ENCODE data around the gene RBM46.

Gene RBM46

DNA sequence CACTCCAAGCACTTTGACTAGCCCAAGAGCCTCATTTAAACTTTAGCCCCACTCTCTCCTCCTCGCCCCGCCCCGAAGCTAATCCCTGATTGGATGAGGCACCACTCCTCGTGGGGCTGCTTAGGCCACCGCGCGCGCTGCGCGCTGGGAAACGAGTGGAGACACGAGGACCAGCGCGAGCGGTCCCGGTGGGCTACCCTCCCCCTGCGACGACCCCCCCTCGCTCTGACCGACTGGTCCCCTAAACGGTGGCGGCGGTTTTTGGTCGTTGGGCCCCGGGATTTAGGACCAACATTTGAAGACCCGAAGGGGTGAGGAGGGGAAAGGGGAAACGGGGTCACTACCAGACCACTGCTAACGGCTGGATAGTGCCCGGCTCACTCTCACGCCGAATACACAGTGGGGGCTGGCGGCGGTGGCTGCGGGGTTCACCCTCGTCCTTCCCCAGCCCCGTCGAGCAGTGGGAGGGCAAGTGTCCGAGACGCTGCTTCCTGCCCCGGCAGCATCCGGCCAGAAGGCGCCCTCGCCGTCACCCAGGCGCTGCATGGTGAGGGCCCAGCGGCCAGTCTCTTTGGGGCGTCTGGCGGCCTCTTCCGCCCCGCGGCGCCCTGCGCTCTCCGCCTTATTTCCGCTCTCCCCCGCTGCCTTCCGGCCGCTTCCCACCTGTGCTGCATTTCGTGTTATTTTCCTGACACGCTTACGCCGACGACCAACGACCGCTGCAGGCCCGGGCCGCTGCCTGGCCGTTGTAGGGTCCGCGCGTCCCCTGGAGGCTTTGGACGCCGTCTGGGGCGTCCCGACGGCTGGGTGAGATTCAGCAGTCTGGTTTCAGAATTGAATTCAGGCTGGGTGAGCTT is at the start of gene RBM46:
RBM46 (plus strand) TSS at position 147 of the 857 bp plus-strand sequence. CDS start 15,481 bp downstream, outside the sequence.
- no peak for DNase-seq

GRCh38 chr4:154731756-154732155 is 49.3 kb upstream of the RBM46 start:
- no peak for DNase-seq

GRCh38 chr4:154732669-154733068 is 48.4 kb upstream of the RBM46 start:
- DNase-seq = no peak

- no peak for DNase-seq
Observed at GRCh38 chr4:154736770-154737169, 44.3 kb upstream of the RBM46 start.

- DNase-seq = no peak
Observed at GRCh38 chr4:154738426-154738825, 42.6 kb upstream of the RBM46 start.

DNA sequence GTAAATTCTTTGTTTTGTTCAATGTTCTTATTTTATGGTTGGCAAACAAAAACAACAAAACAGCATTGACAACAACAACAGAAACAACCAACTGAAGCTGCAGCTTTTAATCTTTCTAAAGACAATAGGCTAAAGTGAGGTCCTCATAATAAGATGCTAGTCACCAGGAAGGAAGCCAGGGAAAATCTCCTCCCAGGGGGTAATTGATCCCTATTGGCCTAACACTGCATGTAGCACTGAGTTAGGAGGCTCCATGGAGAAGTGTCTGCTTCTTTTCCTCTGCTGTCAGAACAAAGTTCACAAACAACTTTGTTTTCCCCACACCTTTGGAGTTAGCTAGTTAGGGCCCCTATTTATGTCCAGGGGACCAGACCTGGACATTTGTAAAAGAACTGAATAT is 42.0 kb upstream of the RBM46 start:
- DNase-seq = no peak

GRCh38 chr4:154740462-154740861 is 40.6 kb upstream of the RBM46 start:
- no peak for DNase-seq

GRCh38 chr4:154741131-154741665 is 39.9 kb upstream of the RBM46 start:
- no peak for DNase-seq

GRCh38 chr4:154741922-154742850 is 38.9 kb upstream of the RBM46 start:
- no peak for DNase-seq

DNA sequence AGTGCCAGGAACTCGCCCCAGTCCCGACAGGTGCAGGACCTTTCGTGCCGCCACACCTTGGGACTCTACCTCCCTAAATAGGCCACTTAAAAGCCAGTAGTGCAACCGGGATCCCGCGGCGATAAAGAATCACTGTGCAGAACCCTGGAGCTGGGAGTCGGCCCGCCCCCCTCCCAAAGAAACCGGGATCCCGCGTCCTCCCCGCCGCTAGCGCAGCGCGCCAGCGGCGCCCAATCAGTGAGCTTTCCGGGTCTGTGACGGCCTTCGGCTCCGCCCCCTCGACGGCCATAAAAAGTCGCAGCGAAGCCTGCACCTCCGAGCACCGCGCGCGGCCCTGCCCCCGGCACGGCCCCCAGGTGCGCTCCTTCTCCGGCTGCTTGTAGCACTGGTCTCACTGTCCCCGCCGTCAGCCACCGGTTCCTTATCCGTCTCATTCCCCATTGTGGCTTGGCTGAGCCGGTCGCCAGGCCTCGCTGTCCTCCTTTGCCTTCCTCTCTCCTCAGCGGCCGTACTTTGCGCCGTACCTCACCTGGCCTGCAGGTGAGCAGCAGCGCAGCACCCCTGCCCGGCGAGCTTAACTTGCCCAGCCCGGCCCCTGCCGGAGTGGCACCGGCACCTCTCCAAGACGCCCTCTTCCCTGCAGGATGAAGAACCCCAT is 37.3 kb upstream of the RBM46 start, which contains the start of gene LRAT:
LRAT (plus strand) TSS at position 318 of the 658 bp plus-strand sequence; CDS start at position 645, 327 bp downstream.
- DNase-seq = peak; percentile 23

DNA sequence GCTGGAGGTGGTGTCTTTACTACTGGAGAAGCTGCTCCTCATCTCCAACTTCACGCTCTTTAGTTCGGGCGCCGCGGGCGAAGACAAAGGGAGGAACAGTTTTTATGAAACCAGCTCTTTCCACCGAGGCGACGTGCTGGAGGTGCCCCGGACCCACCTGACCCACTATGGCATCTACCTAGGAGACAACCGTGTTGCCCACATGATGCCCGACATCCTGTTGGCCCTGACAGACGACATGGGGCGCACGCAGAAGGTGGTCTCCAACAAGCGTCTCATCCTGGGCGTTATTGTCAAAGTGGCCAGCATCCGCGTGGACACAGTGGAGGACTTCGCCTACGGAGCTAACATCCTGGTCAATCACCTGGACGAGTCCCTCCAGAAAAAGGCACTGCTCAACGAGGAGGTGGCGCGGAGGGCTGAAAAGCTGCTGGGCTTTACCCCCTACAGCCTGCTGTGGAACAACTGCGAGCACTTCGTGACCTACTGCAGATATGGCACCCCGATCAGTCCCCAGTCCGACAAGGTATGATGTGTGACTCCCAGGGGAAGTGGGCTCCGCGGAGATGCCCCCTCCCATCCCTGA is 36.6 kb upstream of the RBM46 start:
- no peak for DNase-seq

DNA sequence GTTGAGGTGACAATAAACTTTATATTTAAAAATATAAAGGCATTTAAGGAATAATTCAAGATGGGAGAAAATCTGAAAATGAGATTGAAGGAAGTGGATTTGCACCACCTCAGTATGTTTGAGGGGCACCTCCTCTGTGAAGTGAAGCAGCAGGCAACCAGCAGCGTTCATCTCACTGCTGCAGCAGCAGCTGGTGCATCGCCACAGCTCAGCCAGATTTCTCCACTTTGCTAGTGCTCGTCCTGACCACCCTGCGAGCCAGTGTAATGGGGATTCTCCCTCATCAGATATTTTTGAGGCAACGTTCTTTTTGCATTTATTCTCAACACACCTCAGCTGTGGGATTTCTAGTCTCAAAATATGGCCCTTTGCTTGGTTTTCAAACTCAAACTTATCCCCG is 23.4 kb upstream of the RBM46 start:
- no peak for DNase-seq

DNA sequence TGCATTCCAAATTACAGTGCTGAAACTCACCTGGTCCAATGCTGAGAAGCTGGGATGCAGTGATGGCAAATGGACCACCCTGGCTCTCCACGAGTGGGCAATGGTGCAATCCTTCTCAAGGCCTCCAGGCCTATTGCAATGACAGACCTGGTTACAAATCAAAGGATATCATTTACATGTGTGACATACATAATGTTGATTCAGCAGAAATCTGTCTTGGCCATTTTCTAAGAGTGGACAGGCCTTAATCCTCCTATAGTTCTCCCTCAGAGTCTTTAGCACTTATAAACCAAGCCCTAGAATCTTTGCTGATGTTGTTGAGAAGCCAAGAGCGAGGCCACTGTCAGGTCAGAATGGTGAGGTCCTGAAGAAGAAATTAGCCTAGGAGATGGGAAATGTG is 20.2 kb upstream of the RBM46 start:
- no peak for DNase-seq

DNA sequence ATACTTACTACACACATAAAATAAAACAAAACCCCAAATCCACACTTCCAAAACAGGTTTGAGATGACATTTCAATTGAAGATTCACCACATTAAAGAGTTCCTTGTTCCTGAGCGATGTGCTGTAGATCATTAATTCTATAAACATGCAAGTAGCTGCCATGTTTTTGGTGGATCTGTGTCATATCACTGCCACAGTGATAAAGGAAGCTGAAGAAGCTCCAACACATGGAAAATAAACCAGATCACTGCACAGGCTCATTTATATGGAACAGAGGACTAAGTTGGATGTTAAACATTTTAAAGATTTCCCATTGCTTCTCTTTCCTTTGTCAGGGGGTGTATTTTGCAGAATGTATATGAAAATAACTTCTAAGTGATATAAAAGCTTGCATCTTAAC is 2.8 kb upstream of the RBM46 start:
- DNase-seq = no peak

- no peak for DNase-seq
Observed at GRCh38 chr4:154779362-154779947, 1.6 kb upstream of the RBM46 start.

DNA sequence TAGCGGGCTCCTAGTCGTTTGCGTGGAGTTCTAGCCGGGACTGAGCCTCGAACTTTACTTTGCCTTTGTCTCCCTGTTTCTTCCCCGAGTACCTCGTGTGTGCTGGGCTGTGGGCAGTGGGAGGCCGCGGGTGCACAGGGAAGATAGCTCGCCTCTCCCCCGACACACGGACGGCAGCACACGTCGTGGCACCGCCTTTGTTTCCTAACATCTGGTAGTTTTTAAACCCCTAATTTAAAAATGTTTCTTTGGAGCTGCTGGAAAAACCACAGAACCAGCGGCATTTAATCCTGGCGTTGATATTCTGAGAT is 866 bp downstream of the RBM46 start:
- no peak for DNase-seq

- no peak for DNase-seq
Observed at GRCh38 chr4:154807042-154807630, 26.1 kb downstream of the RBM46 start.

DNA sequence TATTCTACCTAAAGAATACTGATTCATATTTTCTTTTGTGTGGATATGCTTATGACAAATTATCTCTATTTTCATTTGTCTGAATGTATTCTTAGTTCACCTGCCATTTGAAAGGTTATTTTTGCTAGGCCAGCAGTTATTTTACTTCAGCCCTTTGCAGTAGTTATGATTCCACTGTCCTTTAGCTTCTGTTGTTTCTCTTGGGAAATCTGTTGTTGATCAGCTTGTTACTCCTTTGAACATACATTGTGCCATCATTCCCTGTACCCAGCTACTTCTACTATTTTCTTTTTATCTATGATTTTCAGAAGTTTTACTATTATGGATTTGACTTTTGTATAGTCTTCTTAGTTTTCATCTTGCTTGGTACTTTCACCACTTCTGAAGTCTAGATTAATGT is 37.2 kb downstream of the RBM46 start:
- no peak for DNase-seq

DNA sequence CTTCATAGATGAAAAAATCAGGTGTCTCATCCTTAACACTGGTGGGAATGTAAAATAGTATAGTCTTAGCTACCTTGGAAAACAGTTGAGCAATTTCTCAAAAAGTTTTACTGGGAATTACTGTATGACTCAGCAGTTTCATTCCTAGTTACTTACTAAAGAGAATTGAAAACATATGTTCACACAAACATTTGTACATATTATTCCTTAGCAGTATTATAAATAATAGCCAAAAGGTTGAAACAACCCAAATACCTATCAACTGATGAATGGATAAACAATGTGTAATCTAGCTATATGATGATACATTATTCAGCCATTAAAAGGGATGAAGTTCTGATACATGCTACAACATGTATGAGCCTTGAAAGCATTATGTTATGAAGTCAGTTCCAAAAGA is 41.7 kb downstream of the RBM46 start:
- DNase-seq = no peak

DNA sequence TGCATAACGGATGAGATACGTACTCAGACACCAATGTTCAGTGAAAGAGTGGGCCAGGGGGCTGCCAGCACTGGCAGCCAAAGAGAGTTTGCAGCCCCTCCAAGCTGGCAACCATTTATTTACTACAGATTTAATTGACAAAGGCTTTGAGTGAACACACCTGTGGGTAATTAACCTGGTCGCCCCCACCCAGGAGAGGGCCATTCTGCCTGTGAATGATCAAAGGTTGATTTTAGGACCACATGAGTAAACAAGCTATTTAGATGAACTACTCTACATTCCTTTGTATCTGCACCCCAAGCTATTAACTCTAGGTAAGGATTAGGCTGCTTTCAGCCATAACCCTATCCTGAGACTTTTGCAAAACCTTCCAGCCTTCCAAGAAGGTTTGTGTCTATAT is 55.0 kb downstream of the RBM46 start:
- DNase-seq = no peak

DNA sequence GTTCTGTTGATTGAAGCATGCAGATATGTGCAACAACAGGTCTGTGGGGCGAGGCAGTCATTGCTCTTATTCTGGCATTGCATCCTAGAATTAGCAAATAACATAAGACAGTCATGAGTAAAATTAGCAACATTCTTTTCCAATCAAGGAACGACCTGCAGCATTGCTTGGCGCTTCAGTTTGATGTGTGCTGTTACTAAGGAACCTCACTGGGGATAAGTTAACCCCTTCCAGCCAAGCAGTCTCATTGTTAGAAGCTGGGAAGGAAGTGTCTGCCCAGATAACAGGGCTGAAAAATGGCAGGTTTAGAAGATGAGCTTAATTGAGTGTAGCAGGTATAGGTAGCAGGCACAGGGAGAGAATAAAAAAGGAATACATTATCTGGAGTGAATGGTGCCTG is 55.4 kb downstream of the RBM46 start:
- DNase-seq = no peak

GRCh38 chr4:154838155-154838554 is 57.1 kb downstream of the RBM46 start:
- DNase-seq = no peak

Data from stimulated activated CD4-positive, alpha-beta T cell treated with anti-CD3 and anti-CD28 coated beads, Interleukin-4, amount 100 ng/mL, for 24 hours (primary cell).